HFFc6 (cell line): Measurements from ENCODE around the gene CAPN8. TPM values are rescaled to one million over a fixed set of nuclear protein-coding genes. Genes with fewer than 3 reads are reported as not detected.

Source experiments
- DNase-seq: peaks from one replicate; pipeline ENCODE4 v3.0.0-alpha.2; 2018
- H3K27ac Mint-ChIP-seq: 2 replicates; pipeline ENCODE4 v1.8.0; 2020; ENCODE audit warnings: mild to moderate bottlenecking, mixed read lengths
- H3K27me3 Mint-ChIP-seq: 2 replicates; pipeline ENCODE4 v1.8.0; 2021; ENCODE audit warnings: mild to moderate bottlenecking, moderate library complexity, mixed read lengths; ENCODE audit not compliant: insufficient read depth
- H3K36me3 Mint-ChIP-seq: 2 replicates; pipeline ENCODE4 v1.8.0; 2021; ENCODE audit warnings: low read depth, mixed read lengths
- H3K4me1 Mint-ChIP-seq: 2 replicates; pipeline ENCODE4 v1.8.0; 2020; ENCODE audit warnings: low read depth, mixed read lengths
- H3K4me3 Mint-ChIP-seq: 2 replicates; pipeline ENCODE4 v1.8.0; 2020; ENCODE audit warnings: mild to moderate bottlenecking, moderate library complexity, mixed read lengths
- H3K9me3 Mint-ChIP-seq: 2 replicates; pipeline ENCODE4 v1.8.0; 2020; ENCODE audit warnings: mild to moderate bottlenecking, mixed read lengths
- CTCF ChIP-seq: fragments of 200-600 bp; sonication (generic); IDR thresholded peaks from 2 replicates; pipeline ENCODE4 v1.5.0; 2021; ENCODE audit warnings: antibody characterized with exemption, mild to moderate bottlenecking
- total RNA-seq, 6 experiments: library from RNA; stranded (reverse); fragmentation: NEBNext Ultra II Directional; extraction: Animal tissue kit (Norgen Biotek cat#: 25700); gene quantifications; 2 replicates in 1 of 6; 3 replicates in 5 of 6; pipeline ENCODE4 v1.2.3, GENCODE V29; 2021

Gene CAPN8
- total RNA-seq, 6 experiments from 2014 or later, result not detected

- DNase-seq, result no peak
- Mint-ChIP-seq H3K4me1 (peaks cover 39% of the 10 kb centered on the region), H3K36me3 (peaks cover 4% of the 10 kb centered on the region; the same call in 1 of the 2 replicates), H3K27me3 (peaks cover 2% of the 10 kb centered on the region), H3K9me3 (no peaks in the 10 kb centered on the region), H3K27ac (no peak overlapping the region), H3K4me3 (no peak overlapping the region)
- no peak for TF ChIP-seq CTCF
These were observed 162.2 kb downstream of the CAPN8 start for GRCh38 chr1:223503348-223503747.

GRCh38 chr1:223500560-223501425 lies 164.7 kb downstream of the CAPN8 start:
- peak overlapping the region; percentile 52 for H3K4me3 Mint-ChIP-seq
- H3K4me1 Mint-ChIP-seq, result peaks cover 39% of the 10 kb centered on the region
- peak overlapping the region; percentile 97 for H3K27ac Mint-ChIP-seq
- H3K9me3 Mint-ChIP-seq, result no peaks in the 10 kb centered on the region
- DNase-seq, result peak; percentile 93
- H3K27me3 Mint-ChIP-seq, result no peaks in the 10 kb centered on the region; the same call in none of the 2 replicates
- TF ChIP-seq CTCF, result no peak
- H3K36me3 Mint-ChIP-seq, result peaks cover 4% of the 10 kb centered on the region; the same call in 1 of the 2 replicates

DNA sequence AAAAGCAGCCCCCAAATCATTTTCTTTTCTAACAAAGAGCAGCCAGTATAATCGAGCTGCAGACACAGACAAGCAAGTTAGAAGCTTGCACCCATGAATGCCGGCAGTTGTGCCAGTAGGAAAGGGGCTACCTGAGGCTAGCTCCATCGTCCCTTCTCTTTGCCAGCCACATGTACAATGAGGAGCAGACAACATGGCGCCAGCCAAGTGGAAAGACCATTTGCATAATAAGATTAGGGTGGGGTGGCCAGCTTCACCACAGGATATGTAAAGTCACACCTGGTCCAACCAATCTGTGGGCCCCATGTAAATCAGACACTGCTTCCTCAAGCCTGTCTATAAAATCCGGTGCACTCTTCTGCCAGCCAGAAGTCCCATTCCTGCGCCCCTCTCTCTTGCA lies 168.6 kb downstream of the CAPN8 start:
- Mint-ChIP-seq H3K36me3 (no peaks in the 10 kb centered on the region), H3K27ac (no peak overlapping the region), H3K4me3 (no peak overlapping the region), H3K9me3 (no peaks in the 10 kb centered on the region), H3K27me3 (no peaks in the 10 kb centered on the region; the same call in none of the 2 replicates), H3K4me1 (peaks cover 25% of the 10 kb centered on the region)
- DNase-seq, result no peak
- TF ChIP-seq CTCF, result no peak

GRCh38 chr1:223494926-223495645 lies 170.4 kb downstream of the CAPN8 start:
- no peak for DNase-seq
- Mint-ChIP-seq H3K27me3 (peaks cover 6% of the 10 kb centered on the region), H3K36me3 (no peaks in the 10 kb centered on the region), H3K4me1 (peaks cover 11% of the 10 kb centered on the region), H3K9me3 (no peaks in the 10 kb centered on the region), H3K4me3 (no peak overlapping the region), H3K27ac (no peak overlapping the region)
- TF ChIP-seq CTCF, result no peak

DNA sequence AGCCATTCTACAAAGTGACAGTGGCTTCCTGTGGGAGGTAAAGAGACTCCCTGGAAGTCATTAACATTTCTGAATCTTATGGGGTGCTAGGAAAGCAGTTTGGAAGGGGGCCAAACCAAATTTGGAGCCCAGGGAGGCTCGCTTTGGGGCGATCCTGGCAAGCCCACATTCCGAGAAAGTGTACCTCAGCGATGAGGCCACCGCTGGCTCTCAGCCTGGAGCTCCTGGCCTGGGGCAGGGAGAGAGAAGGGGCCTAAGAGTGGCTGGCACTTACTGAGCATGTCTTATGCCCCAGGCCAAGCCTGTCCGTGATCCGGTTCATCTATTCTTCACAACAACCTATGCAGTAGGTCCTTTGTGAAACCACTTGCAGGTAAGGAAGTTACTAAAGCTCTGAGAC lies 173.5 kb downstream of the CAPN8 start:
- Mint-ChIP-seq H3K4me3 (no peak overlapping the region), H3K4me1 (no peaks in the 10 kb centered on the region), H3K36me3 (no peaks in the 10 kb centered on the region), H3K9me3 (no peaks in the 10 kb centered on the region), H3K27ac (no peak overlapping the region), H3K27me3 (peaks cover 20% of the 10 kb centered on the region)
- no peak for DNase-seq
- no peak for TF ChIP-seq CTCF

Other genes with a start within 250 kb of the CAPN8 start
- gene CAPN2, start 46.8 kb upstream of the CAPN8 start, total RNA-seq, result 100 to 1,000 TPM; 380 to 424 (median 413) TPM
- 10 to 100 TPM; 21.6 to 30.1 (median 26.4) TPM for gene TP53BP2, start 180.2 kb upstream of the CAPN8 start, total RNA-seq